GM23248 (cell line): ENCODE data around the gene SGPP2. TPM values are rescaled to one million over a fixed set of nuclear protein-coding genes. Genes with fewer than 3 reads are reported as not detected.
A peak's percentile ranks its signal among the peaks of the same experiment; 100 is the strongest.

ENCODE experiments used
- DNase-seq: peaks from one replicate; pipeline ENCODE4 v3.0.0-alpha.2; 2015
- H2AFZ ChIP-seq: fragments of 200-600 bp; sonication (generic); 2 replicates; pipeline ENCODE4 v1.6.1; 2016; ENCODE audit warnings: antibody characterized with exemption
- H3F3A ChIP-seq: fragments of 200-600 bp; sonication (generic); 2 replicates; pipeline ENCODE4 v1.6.1; 2016; ENCODE audit warnings: mild to moderate bottlenecking, antibody characterized with exemption, mixed run types; ENCODE audit not compliant: insufficient read depth
- H3K27ac ChIP-seq: fragments of 200-600 bp; sonication (generic); 2 replicates; pipeline ENCODE4 v1.5.1; 2016; ENCODE audit warnings: mild to moderate bottlenecking
- H3K27me3 ChIP-seq: fragments of 200-600 bp; sonication (generic); replicated peaks from 2 replicates; pipeline ENCODE4 v1.6.1; 2016; ENCODE audit warnings: mild to moderate bottlenecking; ENCODE audit not compliant: insufficient read depth
- H3K36me3 ChIP-seq: fragments of 200-600 bp; sonication (generic); 2 replicates; pipeline ENCODE4 v1.6.1; 2016; ENCODE audit warnings: low read depth, mild to moderate bottlenecking
- H3K4me1 ChIP-seq: fragments of 200-600 bp; sonication (generic); 2 replicates; pipeline ENCODE4 v1.6.1; 2016; ENCODE audit warnings: mild to moderate bottlenecking; ENCODE audit not compliant: insufficient read depth
- H3K4me2 ChIP-seq: fragments of 200-600 bp; sonication (generic); one replicate; pipeline ENCODE4 v1.6.1; 2016; ENCODE audit warnings: mild to moderate bottlenecking; ENCODE audit not compliant: unreplicated experiment
- H3K4me3 ChIP-seq: fragments of 200-600 bp; sonication (generic); 2 replicates; pipeline ENCODE4 v1.5.1; 2016; ENCODE audit warnings: mild to moderate bottlenecking
- H3K79me2 ChIP-seq: fragments of 200-600 bp; sonication (generic); 2 replicates; pipeline ENCODE4 v1.6.1; 2016; ENCODE audit warnings: mild to moderate bottlenecking; ENCODE audit not compliant: insufficient read depth
- H3K9ac ChIP-seq: fragments of 200-600 bp; sonication (generic); 2 replicates; pipeline ENCODE4 v1.6.1; 2016; ENCODE audit warnings: mild to moderate bottlenecking
- H3K9me2 ChIP-seq: fragments of 200-600 bp; sonication (generic); 2 replicates; pipeline ENCODE4 v1.6.1; 2016; ENCODE audit warnings: mixed run types, mild to moderate bottlenecking, moderate library complexity; ENCODE audit not compliant: insufficient read depth
- H3K9me3 ChIP-seq: fragments of 200-600 bp; sonication (generic); one replicate; pipeline ENCODE4 v1.6.1; 2017; ENCODE audit warnings: low read depth
- H4K20me1 ChIP-seq: fragments of 200-600 bp; sonication (generic); 2 replicates; pipeline ENCODE4 v1.6.0; 2016; ENCODE audit not compliant: insufficient read depth
- EZH2 ChIP-seq: fragments of 200-600 bp; sonication (generic); IDR thresholded peaks from 2 replicates; pipeline ENCODE4 v1.6.1; 2018; ENCODE audit warnings: antibody characterized with exemption, mild to moderate bottlenecking; ENCODE audit not compliant: insufficient read depth, poor library complexity, severe bottlenecking
- EZH2phosphoT487 ChIP-seq: fragments of 200-600 bp; sonication (generic); IDR thresholded peaks from 2 replicates; pipeline ENCODE4 v1.6.1; 2018; ENCODE audit warnings: antibody characterized with exemption, moderate library complexity, mild to moderate bottlenecking, low read depth; ENCODE audit not compliant: insufficient read depth
- WGBS, 2 experiments: methylation state at CpG; one replicate each; pipeline ENCODE4 v1.1.6; 2015 to 2017; ENCODE audit warnings: low lambda C conversion rate in 2 of 2, low coverage in 1 of 2; ENCODE audit errors: missing lambda C conversion rate in 2 of 2; 5-methylcytosine and 5-hydroxymethylcytosine counted together
- in situ Hi-C: fragments of 300-500 bp; cut with MboI; formaldehyde crosslinking; loops from 2 replicates; pipeline ENCODE4 v1.15.0; 2020
- polyA plus RNA-seq: library from polyadenylated mRNA; unstranded; fragments of >200 nt; fragmentation: Nextera tagmentation; extraction: Ambion mirVana; gene quantifications from 2 replicates; pipeline ENCODE4 v1.2.1, GENCODE V29; 2016
- total RNA-seq: library from RNA; depleted of rRNA; stranded (reverse); fragments of >200 nt; shearing (Covaris generic); gene quantifications from 2 replicates; pipeline ENCODE4 v1.2.3, GENCODE V29; 2014

SGPP2 gene
- total and polyA plus RNA-seq, 2 experiments from 2014 or later: not detected

GRCh38 chr2:222548992-222549391, 124.6 kb downstream of the SGPP2 start:
- no peak overlapping the region for H3K4me2 ChIP-seq
- no peak for TF ChIP-seq EZH2
- no peak for TF ChIP-seq EZH2phosphoT487
- in situ Hi-C loops: no loop called here
- H4K20me1 ChIP-seq: no peaks in the 10 kb centered on the region
- H3K27ac ChIP-seq: no peak overlapping the region
- no peaks in the 10 kb centered on the region for H3K9me2 ChIP-seq
- H3K9ac ChIP-seq: no peak overlapping the region
- no peaks in the 10 kb centered on the region for H3K9me3 ChIP-seq
- no peak overlapping the region for H2AFZ ChIP-seq
- no peaks in the 10 kb centered on the region for H3K4me1 ChIP-seq
- no peak overlapping the region for H3K4me3 ChIP-seq
- no peaks in the 10 kb centered on the region for H3F3A ChIP-seq
- no peaks in the 10 kb centered on the region for H3K36me3 ChIP-seq
- H3K79me2 ChIP-seq: no peaks in the 10 kb centered on the region
- whole genome bisulfite sequencing, 2 experiments: 7 to 10% methylated on average over 3 of the region's 3 CpGs
- no peak for DNase-seq
- peaks cover 22% of the 10 kb centered on the region for H3K27me3 ChIP-seq

DNA sequence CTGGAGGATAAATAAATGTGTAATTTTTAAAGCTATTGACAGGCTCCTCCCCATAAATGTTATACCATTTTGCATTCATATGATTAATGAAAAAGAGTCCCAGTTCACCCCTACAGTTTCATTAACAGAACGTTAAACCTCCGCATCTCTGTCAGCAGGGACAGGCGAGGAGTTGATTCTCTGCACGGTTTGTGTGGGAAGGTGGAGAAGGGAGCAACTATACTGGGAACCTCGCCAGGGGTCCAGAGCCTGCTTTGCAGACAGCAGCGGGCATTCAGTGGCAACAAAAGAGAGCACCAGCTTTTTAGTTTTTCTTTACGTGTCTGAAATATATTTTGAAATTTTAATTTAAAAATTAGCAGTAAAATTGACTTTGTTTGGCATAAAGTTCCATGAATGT, 130.2 kb downstream of the SGPP2 start:
- H3K4me2 ChIP-seq: no peak overlapping the region
- no peak overlapping the region for H3K27ac ChIP-seq
- H3F3A ChIP-seq: no peaks in the 10 kb centered on the region
- H3K9me3 ChIP-seq: no peaks in the 10 kb centered on the region
- no peak overlapping the region for H3K9ac ChIP-seq
- H3K36me3 ChIP-seq: no peaks in the 10 kb centered on the region
- no peaks in the 10 kb centered on the region for H3K9me2 ChIP-seq
- H3K27me3 ChIP-seq: no peaks in the 10 kb centered on the region; the same call in none of the 2 replicates
- in situ Hi-C loops: loop anchor here (25.0 kb wide), 1 partner anchor 492 kb away; no protein-coding TSS in a partner anchor
- no peaks in the 10 kb centered on the region for H4K20me1 ChIP-seq
- no peaks in the 10 kb centered on the region for H3K4me1 ChIP-seq
- no peak overlapping the region for H2AFZ ChIP-seq
- no peak overlapping the region for H3K4me3 ChIP-seq
- 45 to 47% methylated on average over 7 of the region's 7 CpGs for WGBS, 2 experiments
- TF ChIP-seq EZH2 (no peak), EZH2phosphoT487 (no peak)
- DNase-seq: no peak
- H3K79me2 ChIP-seq: no peaks in the 10 kb centered on the region

DNA sequence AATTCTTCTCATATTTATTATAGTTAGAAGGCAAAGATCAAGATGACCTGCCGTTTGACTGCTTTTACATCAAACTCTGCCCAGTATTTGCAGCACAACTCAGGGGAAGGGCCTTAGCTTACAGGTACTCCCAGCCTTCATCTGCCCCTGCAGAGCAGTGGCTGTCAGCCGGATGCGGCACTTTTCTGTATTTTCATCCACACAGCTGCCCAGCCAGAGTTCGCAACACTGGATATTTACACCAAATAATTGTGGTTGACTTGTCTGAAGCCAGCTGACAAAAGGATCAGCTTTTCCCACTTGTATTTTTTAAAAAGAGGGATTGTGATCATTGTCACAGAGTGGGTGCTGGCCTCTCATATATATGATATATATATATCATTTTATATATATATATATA, 136.8 kb downstream of the SGPP2 start:
- Histone ChIP-seq H3K27me3 (no peaks in the 10 kb centered on the region; the same call in 1 of the 2 replicates), H3F3A (no peaks in the 10 kb centered on the region), H4K20me1 (no peaks in the 10 kb centered on the region), H2AFZ (no peak overlapping the region), H3K4me1 (no peaks in the 10 kb centered on the region), H3K36me3 (no peaks in the 10 kb centered on the region), H3K4me3 (no peak overlapping the region), H3K27ac (no peak overlapping the region), H3K4me2 (no peak overlapping the region), H3K9me2 (no peaks in the 10 kb centered on the region), H3K9me3 (no peaks in the 10 kb centered on the region), H3K79me2 (no peaks in the 10 kb centered on the region), H3K9ac (no peak overlapping the region)
- WGBS, 2 experiments: 92 to 97% methylated on average over 4 of the region's 4 CpGs
- TF ChIP-seq EZH2: no peak
- no peak for TF ChIP-seq EZH2phosphoT487
- DNase-seq: no peak
- in situ Hi-C loops: loop anchor here (25.0 kb wide), 1 partner anchor 499 kb away; no protein-coding TSS in a partner anchor

DNA sequence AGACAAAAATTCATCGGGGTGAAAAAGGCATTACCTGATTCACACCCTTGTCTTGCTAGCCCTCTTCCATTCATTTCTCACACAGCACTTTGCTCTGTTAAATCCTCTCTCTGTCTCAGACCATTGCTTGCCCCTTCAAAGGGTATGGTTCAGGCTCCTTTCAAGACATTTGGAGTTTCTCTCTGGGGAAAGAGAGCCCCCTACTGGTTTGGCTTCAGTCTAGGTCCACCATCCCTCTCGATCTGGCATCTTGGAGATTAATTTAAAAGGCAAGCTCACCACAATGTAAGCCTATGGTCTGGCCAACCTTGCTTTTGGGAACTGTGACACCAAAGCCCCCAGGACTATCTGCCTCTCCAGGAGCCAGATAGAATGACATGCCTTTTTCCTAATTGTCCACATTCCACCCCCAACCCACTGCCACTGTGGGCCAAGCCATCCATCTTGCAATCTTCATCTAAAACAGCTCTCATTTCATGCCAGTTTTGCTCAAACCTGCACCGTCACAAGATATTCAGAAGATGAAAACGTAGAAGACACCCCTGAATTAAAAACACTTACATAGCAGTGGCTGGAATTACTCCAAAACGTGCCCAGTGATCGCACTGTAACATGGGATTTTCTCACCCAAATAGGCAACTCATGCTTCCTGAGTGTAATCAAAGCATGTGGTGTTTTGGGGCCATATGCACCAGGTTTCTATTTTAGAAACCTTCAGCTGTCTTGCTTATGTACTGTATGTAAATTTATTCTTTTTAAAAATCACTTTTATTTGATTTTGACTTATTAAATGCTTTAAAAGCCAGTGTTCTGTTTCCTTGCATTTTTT, 137.7 kb downstream of the SGPP2 start:
- Histone ChIP-seq H3K79me2 (no peaks in the 10 kb centered on the region), H3K9ac (no peak overlapping the region), H3F3A (no peaks in the 10 kb centered on the region), H3K4me2 (no peak overlapping the region), H3K4me3 (no peak overlapping the region), H3K9me2 (no peaks in the 10 kb centered on the region), H4K20me1 (no peaks in the 10 kb centered on the region), H3K36me3 (no peaks in the 10 kb centered on the region), H3K27me3 (no peaks in the 10 kb centered on the region; the same call in 1 of the 2 replicates), H2AFZ (no peak overlapping the region), H3K9me3 (no peaks in the 10 kb centered on the region), H3K27ac (no peak overlapping the region), H3K4me1 (no peaks in the 10 kb centered on the region)
- WGBS, 2 experiments: 55% methylated on average over 6 of the region's 6 CpGs
- in situ Hi-C loops: loop anchor here (25.0 kb wide), 1 partner anchor 500 kb away; no protein-coding TSS in a partner anchor
- DNase-seq: peak; percentile 49
- TF ChIP-seq EZH2phosphoT487 (no peak), EZH2 (no peak)
